ENCODE data around the gene BMP8B. TPM values are rescaled to one million over a fixed set of nuclear protein-coding genes. Genes with fewer than 3 reads are reported as not detected.

BMP8B gene
- total RNA-seq, 2 experiments from 2014 or later: 0.06 TPM; not detected in 1

- Histone ChIP-seq H3K4me1 (ENCODE audit: insufficient read depth, low read length) (no peaks in the 10 kb centered on the region), H3K36me3 (ENCODE audit: insufficient read depth, low read length) (peaks cover 14% of the 10 kb centered on the region), H3K27ac (ENCODE audit: low read depth in 1 of 2, low read length in 2 of 2) (no peak overlapping the region), H3K9me3 (ENCODE audit: control insufficient read depth in 1 of 2, insufficient read depth in 1 of 2, low read length in 2 of 2) (no peaks in the 10 kb centered on the region), H3K4me3 (ENCODE audit: low read length) (no peak overlapping the region), H3K27me3 (ENCODE audit: control insufficient read depth in 1 of 2, insufficient read depth in 2 of 2, low read length in 2 of 2) (no peaks in the 10 kb centered on the region)
- H3K9me3 Mint-ChIP-seq: no peaks in the 10 kb centered on the region
- ChIA-PET POLR2A (no interaction called here), CTCF (no interaction called here)
- H3K36me3 Mint-ChIP-seq (ENCODE audit: low read depth): peaks cover 29% of the 10 kb centered on the region
- H3K4me3 Mint-ChIP-seq: no peak overlapping the region
- DNase-seq: no peak
- H3K4me1 Mint-ChIP-seq (ENCODE audit: low read depth): no peaks in the 10 kb centered on the region
- no peaks in the 10 kb centered on the region for H3K27me3 Mint-ChIP-seq
- no peak overlapping the region for H3K27ac Mint-ChIP-seq
- ATAC-seq (ENCODE audit: poor library complexity): no peak
- intact Hi-C loops (cut with DNase I, micrococcal nuclease): no loop called here
- TF ChIP-seq CTCF (IDR thresholded peaks at IDR 0.05): no peak
These were observed 25.8 kb downstream of the BMP8B start for GRCh38 chr1:39762550-39763540.

- Mint-ChIP-seq H3K36me3 (ENCODE audit: low read depth) (peaks cover 40% of the 10 kb centered on the region), H3K4me3 (no peak overlapping the region), H3K9me3 (no peaks in the 10 kb centered on the region), H3K4me1 (ENCODE audit: low read depth) (no peaks in the 10 kb centered on the region), H3K27ac (no peak overlapping the region), H3K27me3 (no peaks in the 10 kb centered on the region)
- POLR2A ChIA-PET: no interaction called here
- DNase-seq: no peak
- no peak overlapping the region for H3K27ac ChIP-seq (ENCODE audit: low read depth in 1 of 2, low read length in 2 of 2)
- H3K4me1 ChIP-seq (ENCODE audit: insufficient read depth, low read length): no peaks in the 10 kb centered on the region
- H3K9me3 ChIP-seq (ENCODE audit: control insufficient read depth in 1 of 2, insufficient read depth in 1 of 2, low read length in 2 of 2): no peaks in the 10 kb centered on the region
- H3K36me3 ChIP-seq (ENCODE audit: insufficient read depth, low read length): peaks cover 24% of the 10 kb centered on the region
- TF ChIP-seq CTCF (IDR thresholded peaks at IDR 0.05): no peak
- no peak for ATAC-seq (ENCODE audit: poor library complexity)
- H3K27me3 ChIP-seq (ENCODE audit: control insufficient read depth in 1 of 2, insufficient read depth in 2 of 2, low read length in 2 of 2): no peaks in the 10 kb centered on the region
- intact Hi-C loops (cut with DNase I, micrococcal nuclease): no loop called here
- CTCF ChIA-PET: no interaction called here
- no peak overlapping the region for H3K4me3 ChIP-seq (ENCODE audit: low read length)
These were observed 27.0 kb downstream of the BMP8B start for GRCh38 chr1:39761557-39762260.

GRCh38 chr1:39761016-39761415, 27.6 kb downstream of the BMP8B start:
- H3K9me3 Mint-ChIP-seq: no peaks in the 10 kb centered on the region
- H3K27ac Mint-ChIP-seq: no peak overlapping the region
- H3K4me3 ChIP-seq (ENCODE audit: low read length): no peak overlapping the region
- intact Hi-C loops (cut with DNase I, micrococcal nuclease): no loop called here
- CTCF ChIA-PET: no interaction called here
- TF ChIP-seq CTCF (IDR thresholded peaks at IDR 0.05): no peak
- H3K4me1 Mint-ChIP-seq (ENCODE audit: low read depth): no peaks in the 10 kb centered on the region
- no peak for ATAC-seq (ENCODE audit: poor library complexity)
- H3K4me3 Mint-ChIP-seq: no peak overlapping the region
- peaks cover 31% of the 10 kb centered on the region for H3K36me3 ChIP-seq (ENCODE audit: insufficient read depth, low read length)
- H3K36me3 Mint-ChIP-seq (ENCODE audit: low read depth): peaks cover 47% of the 10 kb centered on the region
- POLR2A ChIA-PET: no interaction called here
- H3K9me3 ChIP-seq (ENCODE audit: control insufficient read depth in 1 of 2, insufficient read depth in 1 of 2, low read length in 2 of 2): no peaks in the 10 kb centered on the region
- no peaks in the 10 kb centered on the region for H3K27me3 ChIP-seq (ENCODE audit: control insufficient read depth in 1 of 2, insufficient read depth in 2 of 2, low read length in 2 of 2)
- DNase-seq: no peak
- H3K27ac ChIP-seq (ENCODE audit: low read depth in 1 of 2, low read length in 2 of 2): no peak overlapping the region
- H3K4me1 ChIP-seq (ENCODE audit: insufficient read depth, low read length): no peaks in the 10 kb centered on the region
- no peaks in the 10 kb centered on the region for H3K27me3 Mint-ChIP-seq

Measured in CD4-positive, alpha-beta T cell (primary cell).